A549 (cell line): ENCODE data around the gene PNMA1.

Experiments used
- HDAC2 ChIP-seq: fragments of 200-600 bp; sonication (generic); IDR thresholded peaks from 2 replicates; pipeline ENCODE4 v1.6.1; 2016
- TF ChIP-seq, protein P1 (sequence below): IDR thresholded peaks from 2 replicates; pipeline ENCODE4 v1.6.1; 2012
- TF ChIP-seq, protein P2 (sequence below): fragments of >200 bp; sonication (Bioruptor Twin); formaldehyde crosslinking; IDR thresholded peaks from 3 replicates; pipeline ENCODE4 v1.5.1; 2016

DNA sequence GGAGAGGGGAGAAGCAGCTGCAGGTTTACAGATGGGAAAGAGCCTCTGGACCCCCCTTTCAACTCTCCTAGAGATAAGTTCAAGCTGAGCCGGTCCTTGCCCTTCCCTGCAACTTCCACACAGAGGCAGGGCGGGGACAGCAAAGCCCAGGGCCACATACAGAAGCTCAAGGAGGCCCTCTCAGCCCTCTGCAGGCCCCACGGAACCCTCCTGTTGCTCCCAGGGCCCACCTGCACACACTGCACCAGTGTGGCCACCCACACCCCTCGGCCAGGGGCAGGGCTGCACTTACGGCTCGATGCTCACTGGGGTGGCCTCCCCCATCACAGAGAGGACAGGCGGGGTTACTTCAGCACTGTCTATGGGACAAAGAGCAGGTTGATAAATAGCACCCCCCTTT lies 13.0 kb upstream of the PNMA1 start:
- TF ChIP-seq HDAC2: no peak
- TF ChIP-seq, protein P1, sequence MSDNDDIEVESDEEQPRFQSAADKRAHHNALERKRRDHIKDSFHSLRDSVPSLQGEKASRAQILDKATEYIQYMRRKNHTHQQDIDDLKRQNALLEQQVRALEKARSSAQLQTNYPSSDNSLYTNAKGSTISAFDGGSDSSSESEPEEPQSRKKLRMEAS: no peak
- TF ChIP-seq, protein P2, sequence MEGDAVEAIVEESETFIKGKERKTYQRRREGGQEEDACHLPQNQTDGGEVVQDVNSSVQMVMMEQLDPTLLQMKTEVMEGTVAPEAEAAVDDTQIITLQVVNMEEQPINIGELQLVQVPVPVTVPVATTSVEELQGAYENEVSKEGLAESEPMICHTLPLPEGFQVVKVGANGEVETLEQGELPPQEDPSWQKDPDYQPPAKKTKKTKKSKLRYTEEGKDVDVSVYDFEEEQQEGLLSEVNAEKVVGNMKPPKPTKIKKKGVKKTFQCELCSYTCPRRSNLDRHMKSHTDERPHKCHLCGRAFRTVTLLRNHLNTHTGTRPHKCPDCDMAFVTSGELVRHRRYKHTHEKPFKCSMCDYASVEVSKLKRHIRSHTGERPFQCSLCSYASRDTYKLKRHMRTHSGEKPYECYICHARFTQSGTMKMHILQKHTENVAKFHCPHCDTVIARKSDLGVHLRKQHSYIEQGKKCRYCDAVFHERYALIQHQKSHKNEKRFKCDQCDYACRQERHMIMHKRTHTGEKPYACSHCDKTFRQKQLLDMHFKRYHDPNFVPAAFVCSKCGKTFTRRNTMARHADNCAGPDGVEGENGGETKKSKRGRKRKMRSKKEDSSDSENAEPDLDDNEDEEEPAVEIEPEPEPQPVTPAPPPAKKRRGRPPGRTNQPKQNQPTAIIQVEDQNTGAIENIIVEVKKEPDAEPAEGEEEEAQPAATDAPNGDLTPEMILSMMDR: no peak
